22Rv1 (cell line): ENCODE data around the gene LRMDA.

ENCODE experiments used
- CTCF ChIP-seq: fragments of 450-650 bp; IDR thresholded peaks from 2 replicates; pipeline ENCODE4 v1.5.1; 2017; ENCODE audit warnings: mild to moderate bottlenecking
- ZFX ChIP-seq: fragments of 450-650 bp; IDR thresholded peaks from 2 replicates; pipeline ENCODE4 v1.6.1; 2017; ENCODE audit warnings: antibody characterized with exemption, borderline replicate concordance

- no peak for TF ChIP-seq CTCF
- TF ChIP-seq ZFX = no peak
Measured at GRCh38 chr10:76549171-76549570, 1117.7 kb downstream of the LRMDA start.
